ENCODE data around the gene KLHL6.
"Not testable (repeated sequence)": the region's sequence is repeated elsewhere in the genome, so short reads cannot be mapped to it uniquely, and the experiment has no call there.

GRCh38 chr3:183465710-183466109, 89.8 kb downstream of the KLHL6 start:
- not testable (repeated sequence) for TF ChIP-seq POLR2AphosphoS5 (IDR thresholded peaks at IDR 0.05; ENCODE audit: low read depth, low read length); JUN (CRISPR knock-in tag; IDR thresholded peaks at IDR 0.05); STAG1 (CRISPR knock-in tag; IDR thresholded peaks at IDR 0.05); CBX1 (IDR thresholded peaks at IDR 0.05; ENCODE audit: low read depth); ZNF431 (CRISPR knock-in tag; IDR thresholded peaks at IDR 0.05; ENCODE audit: borderline replicate concordance, low read depth); EZH2 (conservative IDR thresholded peaks at IDR 0.05; ENCODE audit: low read depth, low read length); TBL1XR1 (IDR thresholded peaks at IDR 0.05; ENCODE audit: borderline replicate concordance, low read length, partially characterized antibody); WIZ (CRISPR knock-in tag; IDR thresholded peaks at IDR 0.05); ZNF264 (CRISPR knock-in tag; IDR thresholded peaks at IDR 0.05)

All from HepG2 (cell line).